ENCODE results near the gene PBLD. TPM values are rescaled to one million over a fixed set of nuclear protein-coding genes. Genes with fewer than 3 reads are reported as not detected.

PBLD gene
- total and polyA plus RNA-seq, 9 of the 15 experiments (the other 6 are each of a cell fraction or from before 2014, with no cell fraction given), result 1.2 to 4.3 (median 2.5) TPM

DNA sequence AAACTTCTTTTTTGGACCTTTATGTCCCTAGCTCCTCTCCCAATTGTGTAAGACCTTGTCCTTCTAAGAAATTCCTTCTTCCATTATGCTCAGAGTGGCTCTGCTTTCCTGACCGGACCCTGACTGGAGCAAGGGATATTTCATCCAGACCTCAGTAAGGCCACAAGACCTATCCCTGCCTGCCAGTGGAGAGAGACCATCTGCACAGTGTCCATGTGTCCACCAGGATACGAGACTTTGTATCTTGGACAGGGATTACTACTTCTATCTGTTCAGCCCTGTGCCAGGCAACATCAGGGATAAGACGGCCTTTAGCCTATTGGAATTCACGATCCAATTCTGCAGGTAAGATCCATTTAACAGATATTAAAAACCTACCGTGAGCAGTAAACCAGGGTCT is 93.7 kb downstream of the PBLD start:
- no peak overlapping the region for H2AFZ ChIP-seq (ENCODE audit: low read depth, low read length)
- no peaks in the 10 kb centered on the region for H4K20me1 ChIP-seq (replicated peaks; ENCODE audit: control insufficient read depth, insufficient read depth, low read length)
- BruUV-seq (replicated peaks), result no TSS peak
- H3K27ac ChIP-seq (ENCODE audit: extremely low read depth, low read depth, low read length), result no peak overlapping the region
- WGBS (ENCODE audit: insufficient coverage, low coverage, missing lambda C conversion rate), result 2% methylated on average over 5 of the region's 5 CpGs
- ChIA-PET POLR2A (interaction anchor here (0.6 to 1.8 kb wide), 2 partner anchors 14 to 24 kb away, joined by 4 read pairs; no protein-coding TSS in a partner anchor), CTCF (ENCODE audit: low intra/inter-chr PET ratio) (no interaction called here)
- no peaks in the 10 kb centered on the region for H3K9me1 ChIP-seq (ENCODE audit: control insufficient read depth, insufficient read depth, low read length)
- no peaks in the 10 kb centered on the region for H3K79me2 ChIP-seq (ENCODE audit: control insufficient read depth, insufficient read depth, low read length)
- TF ChIP-seq ZNF507 (tag; conservative IDR thresholded peaks at IDR 0.05) (no peak), MCM2 (IDR thresholded peaks at IDR 0.05; ENCODE audit: low read depth) (no peak), RBM34 (IDR thresholded peaks at IDR 0.05; ENCODE audit: borderline replicate concordance, insufficient read depth, low read length) (no peak), ZNF407 (IDR thresholded peaks at IDR 0.05; ENCODE audit: low read depth) (no peak)
- in situ Hi-C loops (cut with MboI), result no loop called here
- H3K9ac ChIP-seq (ENCODE audit: insufficient read depth in 1 of 2, low read depth in 2 of 2, low read length in 2 of 2), result no peak overlapping the region
- H3K4me3 ChIP-seq, result no peak overlapping the region
- ATAC-seq (peak; percentile 35; the same call in 1 of the 3 replicates), FAIRE-seq (no peak), DNase-seq (ENCODE audit: extremely low read depth in 1 of 4, low spot score in 3 of 4) (no peak)
- H3K36me3 ChIP-seq (ENCODE audit: control insufficient read depth, insufficient read depth, low read length), result no peaks in the 10 kb centered on the region
- peaks cover 17 to 37% of the 10 kb centered on the region in 2 experiments for H3K27me3 ChIP-seq (ENCODE audit: control insufficient read depth in 2 of 2, insufficient read depth in 2 of 2, low read length in 2 of 2)
- no peak overlapping the region for H3K4me2 ChIP-seq (ENCODE audit: insufficient read depth, low read length)
- H3K4me1 ChIP-seq (replicated peaks in 1 of 2; ENCODE audit: control insufficient read depth in 2 of 2, insufficient read depth in 2 of 2, low read length in 2 of 2), result no peaks in the 10 kb centered on the region
- H3K9me3 ChIP-seq (replicated peaks; ENCODE audit: control insufficient read depth, insufficient read depth, low read depth, low read length), result no peaks in the 10 kb centered on the region
- intact Hi-C loops (cut with micrococcal nuclease), result no loop called here
